SHP77 treated with DMSO at 0.1 percent for 48 hours (cell line): ENCODE results near the gene NCLN.
"Not testable (repeated sequence)": the region's sequence is repeated elsewhere in the genome, so short reads cannot be mapped to it uniquely, and the experiment has no call there.

Experiments
- DNase-seq: peaks from one replicate; lab custom pipeline; 2025; lab: John Stamatoyannopoulos, UW

NCLN gene

GRCh38 chr19:3183721-3184641, 1.7 kb upstream of the NCLN start:
- DNase-seq: no peak

GRCh38 chr19:3184847-3185460, 776 bp upstream of the NCLN start:
- DNase-seq: no peak

- DNase-seq: no peak
Observed at GRCh38 chr19:3186160-3186688, 494 bp downstream of the NCLN start.

GRCh38 chr19:3186891-3187661, 1.3 kb downstream of the NCLN start:
- DNase-seq: no peak

GRCh38 chr19:3187662-3188511, 2.2 kb downstream of the NCLN start:
- no peak for DNase-seq

GRCh38 chr19:3188627-3189596, 3.2 kb downstream of the NCLN start:
- no peak for DNase-seq

- no peak for DNase-seq
Observed at GRCh38 chr19:3189702-3190469, 4.2 kb downstream of the NCLN start.

- no peak for DNase-seq
Observed at GRCh38 chr19:3190470-3190770, 4.7 kb downstream of the NCLN start.

- DNase-seq: no peak
Observed at GRCh38 chr19:3190921-3191805, 5.4 kb downstream of the NCLN start.

GRCh38 chr19:3191806-3192104, 6.0 kb downstream of the NCLN start:
- not testable (repeated sequence) for DNase-seq

- no peak for DNase-seq
Observed at GRCh38 chr19:3192228-3192635, 6.5 kb downstream of the NCLN start.

GRCh38 chr19:3192684-3193083, 7.0 kb downstream of the NCLN start:
- DNase-seq: no peak

- DNase-seq: no peak
Observed at GRCh38 chr19:3193256-3194105, 7.8 kb downstream of the NCLN start.

- no peak for DNase-seq
Observed at GRCh38 chr19:3194106-3195087, 8.7 kb downstream of the NCLN start.

- no peak for DNase-seq
Observed at GRCh38 chr19:3196064-3196932, 10.6 kb downstream of the NCLN start.

GRCh38 chr19:3196933-3197205, 11.1 kb downstream of the NCLN start:
- no peak for DNase-seq
